SKM-1 (cell line): Measurements from ENCODE around the gene TRIM71.
"Not testable (repeated sequence)": the region's sequence is repeated elsewhere in the genome, so short reads cannot be mapped to it uniquely, and the experiment has no call there.

Source experiments
- DNase-seq: peaks from one replicate; lab custom pipeline; 2025; ENCODE audit not compliant: unreplicated experiment; lab: John Stamatoyannopoulos, UW

The TRIM71 gene

DNA sequence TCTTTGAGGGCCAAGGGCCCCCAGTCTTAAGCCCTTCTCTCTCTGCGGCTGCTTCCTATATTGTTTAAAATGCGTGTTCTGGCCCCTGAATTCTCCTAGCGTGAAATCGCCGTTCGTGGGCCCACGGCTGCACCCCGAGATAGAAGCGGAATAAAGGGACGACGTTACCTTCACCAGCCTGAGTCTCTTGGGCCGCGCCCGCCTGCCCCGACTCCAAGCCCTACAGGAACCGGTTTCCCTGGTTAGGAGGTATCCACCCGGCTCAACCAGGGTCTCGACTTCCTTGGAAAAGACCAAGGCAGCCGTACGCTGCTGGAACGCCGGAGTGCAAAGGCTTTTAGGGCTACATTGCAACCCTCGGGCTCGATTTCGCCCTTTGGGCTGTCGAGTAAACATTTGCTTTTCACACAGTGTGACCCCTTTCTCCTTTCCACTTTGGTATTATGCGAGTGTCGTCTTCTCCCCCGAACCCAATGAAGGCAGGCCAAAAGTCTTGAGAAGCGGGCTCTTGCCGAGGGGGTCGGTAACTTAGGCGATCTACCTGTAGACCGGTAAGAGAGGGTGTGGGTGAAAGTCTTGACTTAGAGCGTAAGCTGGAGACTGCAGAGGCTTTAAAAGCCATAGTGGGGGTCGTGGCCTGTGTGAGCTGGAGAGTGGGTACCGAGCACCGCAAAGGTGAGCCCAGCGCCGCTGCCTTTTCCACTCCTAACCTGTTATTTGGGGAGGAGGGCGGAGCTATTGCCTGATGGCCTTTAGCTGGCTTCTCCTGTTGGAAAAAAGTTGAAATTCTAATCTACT, 2.0 kb downstream of the TRIM71 start:
- DNase-seq, result no peak

DNA sequence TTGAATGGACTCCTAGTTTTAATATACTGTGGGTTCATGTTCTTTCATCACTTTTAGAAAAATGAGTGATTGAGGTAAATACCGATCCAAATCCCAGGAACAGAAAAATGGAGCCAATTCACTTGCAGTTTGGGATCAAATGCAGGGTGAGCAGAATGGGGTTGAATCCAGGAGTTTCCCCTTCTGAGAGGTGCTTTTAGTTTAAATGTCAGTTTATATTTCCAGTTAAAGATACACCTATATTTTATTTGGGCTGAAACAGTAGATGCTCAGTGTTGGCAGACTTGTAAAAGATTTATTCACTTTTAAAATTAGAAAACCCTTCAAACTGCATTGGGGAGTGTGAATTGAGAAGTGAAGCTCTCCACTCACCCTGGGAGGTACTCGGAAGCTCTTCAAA, 2.6 kb downstream of the TRIM71 start:
- DNase-seq, result no peak

DNA sequence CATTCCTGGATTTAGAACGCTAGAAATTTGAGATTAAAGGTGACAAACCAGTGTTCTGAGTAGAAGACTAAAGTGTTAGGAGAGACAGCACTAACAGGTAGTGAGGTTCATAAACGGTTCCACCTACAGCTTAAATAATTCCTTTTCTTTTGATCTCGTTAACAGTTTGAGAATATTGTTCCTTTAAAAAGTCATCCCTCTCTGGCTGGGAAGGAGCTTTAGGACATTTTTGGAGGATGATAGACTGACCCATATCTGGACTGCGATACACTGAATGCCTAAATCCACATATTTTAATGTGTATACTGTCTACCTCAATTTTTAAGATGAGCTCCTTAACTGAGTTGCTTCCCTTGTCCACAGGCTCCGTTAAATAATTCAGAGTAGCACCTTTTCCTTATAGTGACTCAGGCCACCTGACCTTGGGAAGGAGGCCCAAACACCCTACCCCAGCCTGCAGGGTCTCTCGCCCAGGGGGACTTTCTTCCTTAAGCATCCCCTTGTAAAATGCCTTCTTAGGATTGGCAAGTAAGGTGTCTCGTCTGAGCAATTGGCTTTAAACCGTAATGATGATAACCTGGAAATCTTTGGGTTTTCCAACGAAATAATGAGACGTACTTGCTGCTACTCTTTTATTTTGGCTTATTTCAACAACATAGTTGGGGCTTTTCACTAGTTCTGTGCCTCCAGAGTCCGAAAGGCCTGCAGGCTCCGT, 3.3 kb downstream of the TRIM71 start:
- DNase-seq, result no peak

DNA sequence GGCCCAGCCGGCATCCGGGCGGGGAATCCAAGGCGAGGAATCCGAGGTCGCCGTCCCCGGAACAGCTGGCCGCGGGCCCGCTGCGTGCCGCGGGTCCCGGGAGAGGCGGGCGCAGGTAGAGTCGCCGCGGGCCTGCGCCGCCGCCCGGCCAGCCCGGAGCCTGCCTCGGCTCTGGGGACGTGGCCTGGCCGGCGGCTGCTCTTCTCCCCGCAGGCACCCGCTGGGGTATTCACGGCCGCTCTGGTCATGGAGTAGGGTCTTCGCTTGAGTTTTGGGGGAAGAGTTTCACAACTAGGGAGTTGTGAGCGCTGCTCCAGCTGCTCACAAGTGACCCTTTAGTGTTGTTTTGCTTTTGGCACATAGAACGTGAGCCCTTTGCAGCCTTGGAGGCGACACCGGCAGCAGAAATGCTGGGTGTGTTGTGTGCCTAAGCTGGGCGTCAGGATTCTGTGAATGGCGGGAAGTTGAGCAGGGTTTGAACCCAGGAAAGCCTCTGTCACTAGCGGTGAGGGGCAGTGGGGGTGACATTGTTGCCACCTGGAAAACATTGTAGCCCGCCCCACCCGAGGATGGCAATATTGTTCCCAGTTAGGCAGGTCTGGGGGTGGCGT, 4.0 kb downstream of the TRIM71 start:
- DNase-seq, result no peak

DNA sequence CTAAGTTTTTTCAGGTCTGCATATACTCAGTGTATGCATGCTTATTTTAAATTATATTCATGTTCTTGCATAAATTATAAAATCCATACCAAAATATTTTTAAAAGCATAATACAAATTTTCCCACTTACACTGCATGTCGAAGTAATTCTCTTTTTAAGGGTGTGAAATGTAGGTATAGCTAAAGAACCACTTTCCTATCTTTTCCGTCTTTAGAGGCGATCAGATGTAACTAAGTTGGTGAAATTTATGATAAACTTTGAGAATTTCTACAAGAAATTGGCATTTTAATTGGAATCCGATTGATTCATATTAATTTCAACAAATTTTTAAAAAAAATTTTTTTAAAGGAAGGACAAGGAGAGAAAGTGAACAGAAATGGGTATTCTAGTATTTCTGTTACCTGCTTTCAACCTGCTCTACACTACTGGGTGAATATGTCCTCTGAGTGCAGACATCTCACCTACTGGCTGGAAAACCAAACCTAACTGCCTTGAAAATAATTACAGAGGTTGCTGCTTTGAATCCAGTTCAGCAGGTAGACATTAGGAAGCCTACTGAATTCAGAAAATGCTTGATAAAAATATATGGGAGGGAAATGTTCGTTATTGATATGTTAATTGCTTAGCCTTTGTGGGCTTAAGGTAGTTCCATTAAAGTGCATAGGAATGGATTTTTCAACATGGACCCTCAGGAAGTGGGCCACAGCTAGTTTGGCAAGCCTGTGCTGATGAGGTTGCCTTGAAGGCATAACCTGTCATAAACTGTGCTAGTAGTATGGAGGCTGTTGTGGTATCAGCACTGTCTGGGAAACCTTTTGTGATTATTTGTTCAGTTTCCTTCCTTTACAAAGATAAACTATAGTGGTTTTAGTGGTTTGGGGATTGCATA, 5.1 kb downstream of the TRIM71 start:
- DNase-seq, result no peak

DNA sequence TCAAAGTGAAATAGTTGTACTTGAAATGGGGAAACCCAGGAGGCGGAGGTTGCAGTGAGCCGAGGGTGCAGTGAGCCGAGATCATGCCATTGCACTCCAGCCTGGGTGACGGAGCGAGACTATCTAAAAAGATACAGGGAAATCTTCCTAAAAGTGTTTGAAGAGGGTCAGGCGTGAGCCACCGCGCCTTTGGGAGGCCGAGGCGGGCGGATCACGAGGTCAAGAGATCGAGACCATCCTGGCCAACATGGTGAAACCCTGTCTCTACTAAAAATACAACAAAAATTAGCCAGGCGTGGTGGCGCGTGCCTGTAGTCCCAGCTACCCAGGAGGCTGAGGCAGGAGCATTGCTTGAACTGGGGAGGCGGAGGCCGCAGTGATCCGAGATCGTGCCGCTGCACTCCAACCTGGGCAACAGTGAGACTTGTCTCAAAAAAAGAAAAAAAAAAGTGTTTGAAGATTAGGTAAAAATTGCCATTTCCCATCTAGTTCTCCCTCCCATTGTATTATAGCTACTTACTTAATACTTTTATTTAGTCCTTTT, 5.9 kb downstream of the TRIM71 start:
- DNase-seq, result not testable (repeated sequence)

DNA sequence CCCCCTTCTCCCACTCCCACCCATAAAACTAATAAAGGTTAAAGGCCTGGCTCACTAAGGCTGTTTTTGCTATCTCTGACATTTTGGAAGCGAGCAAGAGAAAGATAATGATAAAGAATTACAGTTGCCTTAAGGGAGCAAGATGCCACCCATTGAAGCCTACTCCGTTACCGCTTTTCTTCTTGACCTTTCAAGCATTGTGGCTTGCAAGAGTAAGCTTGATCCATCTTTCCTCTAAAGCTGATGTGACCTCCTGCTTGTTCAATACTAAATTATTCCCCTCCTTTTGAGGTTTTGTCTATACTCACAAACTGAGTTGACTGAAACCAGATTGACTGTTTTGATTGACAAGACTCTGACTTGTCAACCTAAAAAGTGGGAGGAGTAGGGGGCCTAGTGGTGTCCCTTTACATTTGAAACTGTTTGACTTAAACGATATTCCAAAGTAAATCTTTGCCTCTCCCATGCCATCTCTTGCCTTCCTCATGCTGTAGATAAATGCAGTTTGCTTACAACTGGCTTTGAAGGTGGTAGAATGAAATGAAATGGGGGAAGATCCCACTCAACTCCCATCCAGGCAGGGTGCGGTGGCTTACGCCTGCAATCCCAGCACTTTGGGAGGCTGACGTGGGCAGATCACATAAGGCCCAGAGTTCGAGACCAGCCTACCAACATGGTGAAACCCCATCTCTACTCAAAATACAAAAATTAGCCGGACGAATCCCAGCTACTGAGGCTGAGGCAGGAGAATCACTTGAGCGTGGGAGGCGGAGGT, 8.0 kb downstream of the TRIM71 start:
- DNase-seq, result no peak

DNA sequence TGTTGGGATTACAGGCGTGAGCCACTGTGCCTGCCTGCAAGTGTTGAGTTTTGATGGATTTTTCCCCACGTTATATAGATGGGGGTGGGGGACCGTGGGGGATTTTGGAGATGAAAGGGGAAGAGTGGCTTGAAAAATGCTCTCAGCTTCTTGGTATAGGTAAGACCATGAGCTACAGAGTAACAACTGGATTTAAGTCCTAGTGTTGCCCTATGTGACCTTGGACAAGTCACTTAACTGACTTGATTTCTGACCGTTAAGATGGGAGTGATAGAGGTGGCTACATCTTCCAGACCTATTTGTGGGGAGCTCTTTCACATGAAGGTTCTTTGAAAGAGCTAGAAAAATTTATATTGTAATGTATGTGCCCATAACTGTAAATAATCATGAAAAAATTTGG, 13.3 kb downstream of the TRIM71 start:
- no peak for DNase-seq

DNA sequence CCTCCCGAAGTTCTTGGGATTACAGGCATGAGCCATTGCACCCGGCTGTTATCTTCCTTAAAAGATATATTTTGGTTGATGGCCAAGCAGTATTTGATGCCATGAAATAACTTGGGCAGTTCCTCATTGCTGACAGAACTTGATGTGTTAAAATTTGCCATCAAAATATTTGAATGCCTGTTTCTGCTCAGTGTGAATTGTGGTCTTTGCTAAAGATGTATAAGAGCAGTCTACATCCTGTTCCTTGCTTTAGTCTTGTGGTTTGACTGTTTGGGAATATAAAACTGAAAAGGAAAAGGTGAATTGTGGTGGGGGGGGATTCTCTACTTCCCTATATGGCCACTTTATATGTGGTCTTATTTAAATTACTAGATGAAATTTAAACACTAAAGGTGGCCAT, 14.0 kb downstream of the TRIM71 start:
- DNase-seq, result no peak

DNA sequence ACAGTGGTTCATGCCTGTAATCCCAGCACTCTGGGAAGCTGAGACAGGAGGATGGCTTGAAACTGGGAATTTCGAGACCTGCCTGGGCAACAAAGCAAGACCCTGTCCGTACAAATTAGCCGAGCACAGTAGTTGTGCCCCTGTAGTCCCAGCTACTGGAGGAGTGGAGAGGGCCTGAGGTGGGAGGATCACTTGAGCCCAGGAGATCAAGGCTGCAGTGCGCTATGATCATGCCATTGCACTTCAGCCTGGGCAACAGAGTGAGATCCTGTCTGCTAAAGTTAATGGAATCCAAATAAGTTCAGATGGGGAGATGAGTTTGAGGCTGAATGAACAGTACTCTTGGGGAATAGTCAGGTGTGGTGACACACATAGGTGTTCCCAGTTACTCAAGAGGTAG, 14.4 kb downstream of the TRIM71 start:
- no peak for DNase-seq

DNA sequence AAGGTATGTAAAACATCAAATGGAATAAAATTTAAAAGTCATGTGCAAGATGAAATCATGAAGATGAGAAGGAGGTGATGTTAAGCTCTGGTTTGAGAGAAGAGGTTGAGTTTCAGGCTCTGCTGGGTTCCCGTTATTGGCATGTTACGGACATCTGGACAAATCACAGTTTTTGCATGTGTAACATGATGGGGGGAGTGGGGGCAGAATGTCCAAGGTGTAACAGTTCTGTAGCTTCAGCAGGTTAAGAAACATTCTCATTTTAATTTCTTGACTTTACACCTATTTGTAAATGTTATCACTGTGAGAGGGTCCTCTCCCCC, 17.2 kb downstream of the TRIM71 start:
- DNase-seq, result no peak

DNA sequence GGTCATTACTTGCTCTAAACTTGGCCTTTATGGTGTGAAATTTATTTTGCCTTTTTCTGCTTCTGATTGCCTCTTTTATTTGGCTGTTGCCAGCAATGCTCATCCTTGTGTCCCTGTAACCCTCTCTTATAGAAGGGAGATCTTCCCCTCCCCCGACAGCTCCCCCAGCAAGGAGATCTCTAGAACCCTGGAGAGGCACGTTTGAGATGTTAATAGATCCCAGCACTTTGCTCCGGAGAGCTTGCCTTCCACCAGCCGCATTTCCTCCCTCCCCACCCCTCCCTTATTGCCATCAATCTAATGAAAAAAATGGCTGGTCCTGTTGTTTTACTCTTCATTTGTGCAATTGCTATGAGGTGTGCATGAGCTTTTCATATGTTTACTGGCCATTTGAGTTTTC, 18.2 kb downstream of the TRIM71 start:
- no peak for DNase-seq

DNA sequence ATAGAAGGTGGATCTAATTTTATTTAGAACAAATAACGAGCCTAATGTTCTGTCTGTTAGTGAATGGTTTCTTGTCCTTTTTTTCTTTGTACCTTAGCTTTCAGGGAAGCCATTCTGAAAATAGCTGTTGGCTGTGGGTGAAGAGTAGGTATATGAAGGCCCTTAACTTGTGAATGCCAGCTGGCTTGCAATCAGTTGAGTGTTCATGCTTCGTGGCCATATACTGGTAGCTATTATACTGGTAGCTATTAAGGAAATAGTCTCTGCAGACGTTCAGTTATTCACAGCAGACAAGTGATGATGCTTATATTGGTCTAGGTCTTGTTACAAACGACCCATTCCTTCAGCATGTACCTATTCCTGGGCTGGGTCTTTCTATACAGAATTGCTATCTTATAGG, 18.8 kb downstream of the TRIM71 start:
- DNase-seq, result no peak

DNA sequence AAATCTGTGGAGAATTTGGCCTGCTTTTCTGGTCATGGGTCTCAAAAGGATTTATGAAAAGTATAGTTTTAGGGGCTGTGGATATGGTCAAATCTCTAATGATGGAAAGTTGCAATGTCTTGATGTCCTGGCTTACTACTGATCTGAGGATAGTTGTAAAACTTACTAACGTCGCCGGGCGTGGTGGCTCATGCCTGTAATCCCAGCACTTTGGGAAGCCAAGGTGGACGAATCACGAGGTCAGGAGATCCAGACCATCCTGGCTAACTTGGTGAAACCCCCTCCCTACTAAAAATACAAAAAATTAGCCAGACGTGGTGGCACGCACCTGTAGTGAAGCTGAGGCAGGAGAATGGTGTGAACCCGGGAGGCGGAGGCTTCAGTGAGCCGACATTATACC, 19.6 kb downstream of the TRIM71 start:
- no peak for DNase-seq

DNA sequence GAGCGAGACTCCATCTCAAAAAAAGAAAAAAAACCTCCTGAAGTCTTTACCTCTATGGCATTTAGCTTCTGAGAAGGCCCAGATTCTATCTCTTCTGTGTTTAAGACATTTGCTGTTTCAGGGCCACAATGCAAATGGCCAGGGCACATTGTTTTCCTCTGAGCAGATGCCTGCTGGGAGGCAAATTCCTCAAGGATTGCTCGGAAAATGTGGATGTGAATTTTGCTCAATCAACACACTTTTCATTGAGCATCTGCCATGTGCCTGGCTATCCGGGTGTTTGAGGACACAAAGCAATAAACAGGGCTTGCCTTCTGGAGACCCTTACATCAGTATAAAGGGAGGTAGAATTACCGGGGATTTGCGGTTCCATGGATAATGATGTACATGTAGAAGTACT, 20.0 kb downstream of the TRIM71 start:
- no peak for DNase-seq

DNA sequence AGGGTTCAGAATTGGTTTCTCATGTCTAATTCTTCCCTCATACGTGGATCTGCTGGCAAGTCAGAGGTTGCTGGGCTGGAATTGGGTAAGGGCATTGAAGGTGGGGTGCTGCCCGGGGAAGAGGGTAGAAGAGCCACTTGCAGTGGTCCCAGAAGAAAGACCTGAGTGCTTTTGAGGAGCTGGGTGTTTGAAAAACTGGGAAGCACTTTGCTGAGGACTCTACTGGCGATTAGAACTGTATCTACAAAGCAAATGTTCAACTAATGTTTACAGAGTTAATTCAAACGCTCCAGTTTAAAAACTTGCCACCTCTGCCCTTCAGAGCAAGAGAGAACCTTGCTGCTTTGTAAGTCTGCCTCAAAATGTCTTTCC, 21.9 kb downstream of the TRIM71 start:
- no peak for DNase-seq

DNA sequence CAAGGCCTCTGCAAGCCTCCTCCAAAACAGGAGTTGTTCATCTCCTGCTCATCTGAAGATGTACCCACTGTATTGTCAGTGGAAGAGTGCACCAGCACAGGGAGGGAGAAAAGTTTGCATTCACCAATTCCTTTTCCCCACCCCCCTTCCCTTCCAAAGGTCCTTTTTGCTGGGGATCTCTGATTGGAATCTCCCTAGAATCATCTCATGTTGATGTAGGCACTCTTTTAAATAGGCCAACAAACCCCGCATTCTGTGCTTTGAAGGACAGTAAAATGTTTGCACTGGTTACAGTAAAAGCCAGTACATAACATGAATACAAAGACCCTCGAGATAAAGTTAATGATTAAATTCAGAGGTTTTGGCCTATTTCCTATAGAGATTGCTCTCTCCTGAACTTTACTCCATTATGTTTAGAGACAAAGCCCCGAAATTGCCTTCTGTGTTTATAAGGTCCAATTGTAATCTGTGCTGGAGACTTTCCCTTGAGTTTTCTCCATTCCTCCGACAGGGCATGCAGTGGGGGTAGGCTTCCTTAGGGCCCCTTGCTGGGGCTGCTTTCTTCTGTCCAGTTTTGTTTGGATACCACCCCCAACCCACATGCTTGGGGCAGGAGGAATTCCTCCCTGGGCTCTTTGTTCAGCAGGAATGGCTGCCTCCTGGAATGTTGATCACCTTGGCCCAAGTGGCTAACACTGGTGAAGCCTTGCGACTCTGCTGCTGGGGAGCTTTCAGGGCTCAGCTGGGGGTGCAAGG, 22.5 kb downstream of the TRIM71 start:
- no peak for DNase-seq

DNA sequence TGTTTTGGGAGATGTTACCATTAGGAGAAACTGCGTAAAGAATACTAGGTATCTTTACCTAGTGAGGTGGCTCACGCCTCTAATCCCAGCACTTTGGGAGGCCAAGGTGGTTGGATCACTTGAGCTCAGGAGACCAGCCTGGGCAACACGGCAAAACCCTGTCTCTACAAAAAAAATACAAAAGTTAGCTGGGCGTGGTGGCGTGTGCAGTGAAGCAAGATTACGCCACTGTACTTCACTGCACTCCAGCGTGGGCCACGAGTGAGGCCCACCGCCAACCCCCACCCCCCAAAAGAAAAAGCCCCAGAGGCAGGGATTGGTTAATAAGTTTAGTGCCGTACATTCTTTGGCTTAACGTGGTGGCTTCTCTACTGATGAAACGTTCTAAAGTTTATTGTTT, 23.5 kb downstream of the TRIM71 start:
- no peak for DNase-seq

DNA sequence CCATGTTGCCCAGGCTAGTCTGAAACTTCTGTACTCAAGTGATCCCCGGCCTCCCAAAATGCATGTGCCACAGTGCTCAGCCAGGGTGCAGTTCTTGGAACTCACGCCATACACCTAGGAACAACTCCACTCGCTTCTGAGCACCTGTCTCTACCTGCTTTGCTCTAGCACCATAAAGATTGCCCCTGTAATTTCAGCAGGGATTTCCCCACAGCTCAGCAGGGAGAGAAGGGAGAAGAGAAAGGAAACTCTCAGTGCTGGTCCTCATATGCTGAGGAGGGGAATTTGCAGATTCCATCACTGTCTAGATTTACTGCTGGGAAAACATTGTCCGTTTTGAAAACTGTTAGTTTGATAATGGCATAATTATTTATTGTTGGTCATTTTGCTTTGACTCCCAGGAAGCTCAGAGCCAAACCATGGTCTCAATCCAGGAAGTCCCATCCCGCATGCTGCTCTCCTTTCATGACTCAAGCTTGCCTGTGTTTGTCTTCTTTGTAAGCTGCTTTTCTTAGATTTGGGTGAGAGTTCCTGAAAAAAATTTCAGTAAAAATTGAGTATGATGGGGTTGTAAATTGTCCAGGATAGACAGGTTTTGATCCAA, 24.2 kb downstream of the TRIM71 start:
- no peak for DNase-seq
